ENCODE results near the gene MTG2. TPM values are rescaled to one million over a fixed set of nuclear protein-coding genes. Genes with fewer than 3 reads are reported as not detected.

MTG2 gene
- total and polyA plus RNA-seq, 2 of the 13 experiments (the other 11 are each of a cell fraction or from before 2014, with no cell fraction given), result 20.4 to 37.8 TPM

DNA sequence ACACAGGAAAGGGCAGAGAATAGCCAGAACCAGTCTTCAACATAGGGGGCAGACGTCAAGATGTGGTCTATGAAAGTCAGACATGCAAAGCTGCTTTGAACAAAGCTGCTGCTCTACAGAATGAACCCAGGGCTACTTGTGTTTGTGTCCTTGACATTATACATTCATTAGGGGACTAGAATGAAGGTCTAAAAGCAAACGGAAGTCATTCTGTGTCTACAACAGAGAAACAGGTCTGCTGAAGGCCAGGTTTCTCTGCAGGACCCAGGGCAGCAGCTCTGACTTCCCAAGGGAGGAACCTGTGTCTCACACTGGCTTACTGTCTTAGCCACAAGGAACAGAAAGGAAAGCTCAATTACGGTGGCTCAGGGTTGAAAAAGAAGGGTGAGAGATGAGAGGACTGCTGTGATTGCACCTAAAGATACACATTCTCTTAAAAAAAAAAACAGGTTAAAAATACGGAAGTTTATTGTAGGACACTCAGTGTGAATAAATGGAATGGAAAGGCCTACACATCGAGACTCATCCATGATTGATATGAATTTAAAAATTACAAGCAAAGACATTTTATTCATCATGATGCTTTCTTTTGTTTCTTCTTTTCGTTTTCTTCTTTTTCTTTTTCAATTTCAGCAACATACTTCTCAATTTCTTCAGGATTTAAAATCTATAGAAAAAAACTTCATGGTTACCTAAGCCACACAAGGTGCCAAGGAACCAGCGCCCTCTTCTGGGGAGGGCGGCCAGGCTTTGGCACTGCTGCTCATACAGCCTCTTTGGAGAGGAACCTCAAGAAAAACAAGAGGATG lies 46.3 kb upstream of the MTG2 start (continued):
- TF ChIP-seq, protein P1, sequence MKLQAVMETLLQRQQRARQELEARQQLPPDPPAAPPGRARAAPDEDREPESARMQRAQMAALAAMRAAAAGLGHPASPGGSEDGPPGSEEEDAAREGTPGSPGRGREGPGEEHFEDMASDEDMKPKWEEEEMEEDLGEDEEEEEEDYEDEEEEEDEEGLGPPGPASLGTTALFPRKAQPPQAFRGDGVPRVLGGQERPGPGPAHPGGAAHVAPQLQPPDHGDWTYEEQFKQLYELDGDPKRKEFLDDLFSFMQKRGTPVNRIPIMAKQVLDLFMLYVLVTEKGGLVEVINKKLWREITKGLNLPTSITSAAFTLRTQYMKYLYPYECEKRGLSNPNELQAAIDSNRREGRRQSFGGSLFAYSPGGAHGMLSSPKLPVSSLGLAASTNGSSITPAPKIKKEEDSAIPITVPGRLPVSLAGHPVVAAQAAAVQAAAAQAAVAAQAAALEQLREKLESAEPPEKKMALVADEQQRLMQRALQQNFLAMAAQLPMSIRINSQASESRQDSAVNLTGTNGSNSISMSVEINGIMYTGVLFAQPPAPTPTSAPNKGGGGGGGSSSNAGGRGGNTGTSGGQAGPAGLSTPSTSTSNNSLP (IDR thresholded peaks at IDR 0.05; ENCODE audit: low read depth, low read length), result no peak
- no peak for TF ChIP-seq ZNF337 (CRISPR knock-in tag; IDR thresholded peaks at IDR 0.05; ENCODE audit: borderline replicate concordance, low read depth)
- TF ChIP-seq SMAD9 (CRISPR knock-in tag; IDR thresholded peaks at IDR 0.05), result no peak
- peak; percentile 37; the same call in 1 of the 2 replicates for TF ChIP-seq ZSCAN9 (CRISPR knock-in tag; IDR thresholded peaks at IDR 0.05; ENCODE audit: borderline replicate concordance)
- no peak for TF ChIP-seq CENPT (CRISPR knock-in tag; IDR thresholded peaks at IDR 0.05; ENCODE audit: low read depth)
- TF ChIP-seq CEBPG (CRISPR knock-in tag; IDR thresholded peaks at IDR 0.05), result peak; percentile 45; the same call in 1 of the 2 replicates
- TF ChIP-seq, protein P2, sequence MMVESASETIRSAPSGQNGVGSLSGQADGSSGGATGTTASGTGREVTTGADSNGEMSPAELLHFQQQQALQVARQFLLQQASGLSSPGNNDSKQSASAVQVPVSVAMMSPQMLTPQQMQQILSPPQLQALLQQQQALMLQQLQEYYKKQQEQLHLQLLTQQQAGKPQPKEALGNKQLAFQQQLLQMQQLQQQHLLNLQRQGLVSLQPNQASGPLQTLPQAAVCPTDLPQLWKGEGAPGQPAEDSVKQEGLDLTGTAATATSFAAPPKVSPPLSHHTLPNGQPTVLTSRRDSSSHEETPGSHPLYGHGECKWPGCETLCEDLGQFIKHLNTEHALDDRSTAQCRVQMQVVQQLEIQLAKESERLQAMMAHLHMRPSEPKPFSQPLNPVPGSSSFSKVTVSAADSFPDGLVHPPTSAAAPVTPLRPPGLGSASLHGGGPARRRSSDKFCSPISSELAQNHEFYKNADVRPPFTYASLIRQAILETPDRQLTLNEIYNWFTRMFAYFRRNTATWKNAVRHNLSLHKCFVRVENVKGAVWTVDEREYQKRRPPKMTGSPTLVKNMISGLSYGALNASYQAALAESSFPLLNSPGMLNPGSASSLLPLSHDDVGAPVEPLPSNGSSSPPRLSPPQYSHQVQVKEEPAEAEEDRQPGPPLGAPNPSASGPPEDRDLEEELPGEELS (CRISPR knock-in tag; IDR thresholded peaks at IDR 0.05), result no peak
- TF ChIP-seq FOXA3 (CRISPR knock-in tag; IDR thresholded peaks at IDR 0.05), result peak; percentile 27; the same call in 1 of the 2 replicates
- TF ChIP-seq ELF1 (CRISPR knock-in tag; IDR thresholded peaks at IDR 0.05), result 0 out of 2 replicates have a peak, but pooled peaks have one; percentile 10
- TF ChIP-seq MIXL1 (CRISPR knock-in tag; IDR thresholded peaks at IDR 0.05), result 0 out of 2 replicates have a peak, but pooled peaks have one; percentile 46
- no peak for TF ChIP-seq ZNF839 (CRISPR knock-in tag; IDR thresholded peaks at IDR 0.05; ENCODE audit: borderline replicate concordance)
- TF ChIP-seq ZNF24 (IDR thresholded peaks at IDR 0.05), result no peak
- TF ChIP-seq, protein P3, sequence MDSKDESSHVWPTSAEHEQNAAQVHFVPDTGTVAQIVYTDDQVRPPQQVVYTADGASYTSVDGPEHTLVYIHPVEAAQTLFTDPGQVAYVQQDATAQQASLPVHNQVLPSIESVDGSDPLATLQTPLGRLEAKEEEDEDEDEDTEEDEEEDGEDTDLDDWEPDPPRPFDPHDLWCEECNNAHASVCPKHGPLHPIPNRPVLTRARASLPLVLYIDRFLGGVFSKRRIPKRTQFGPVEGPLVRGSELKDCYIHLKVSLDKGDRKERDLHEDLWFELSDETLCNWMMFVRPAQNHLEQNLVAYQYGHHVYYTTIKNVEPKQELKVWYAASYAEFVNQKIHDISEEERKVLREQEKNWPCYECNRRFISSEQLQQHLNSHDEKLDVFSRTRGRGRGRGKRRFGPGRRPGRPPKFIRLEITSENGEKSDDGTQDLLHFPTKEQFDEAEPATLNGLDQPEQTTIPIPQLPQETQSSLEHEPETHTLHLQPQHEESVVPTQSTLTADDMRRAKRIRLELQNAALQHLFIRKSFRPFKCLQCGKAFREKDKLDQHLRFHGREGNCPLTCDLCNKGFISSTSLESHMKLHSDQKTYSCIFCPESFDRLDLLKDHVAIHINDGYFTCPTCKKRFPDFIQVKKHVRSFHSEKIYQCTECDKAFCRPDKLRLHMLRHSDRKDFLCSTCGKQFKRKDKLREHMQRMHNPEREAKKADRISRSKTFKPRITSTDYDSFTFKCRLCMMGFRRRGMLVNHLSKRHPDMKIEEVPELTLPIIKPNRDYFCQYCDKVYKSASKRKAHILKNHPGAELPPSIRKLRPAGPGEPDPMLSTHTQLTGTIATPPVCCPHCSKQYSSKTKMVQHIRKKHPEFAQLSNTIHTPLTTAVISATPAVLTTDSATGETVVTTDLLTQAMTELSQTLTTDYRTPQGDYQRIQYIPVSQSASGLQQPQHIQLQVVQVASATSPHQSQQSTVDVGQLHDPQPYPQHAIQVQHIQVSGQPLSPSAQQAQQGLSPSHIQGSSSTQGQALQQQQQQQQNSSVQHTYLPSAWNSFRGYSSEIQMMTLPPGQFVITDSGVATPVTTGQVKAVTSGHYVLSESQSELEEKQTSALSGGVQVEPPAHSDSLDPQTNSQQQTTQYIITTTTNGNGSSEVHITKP (CRISPR knock-in tag; IDR thresholded peaks at IDR 0.05; ENCODE audit: low read depth), result peak; percentile 59; the same call in 1 of the 2 replicates
- peak; percentile 49; the same call in 1 of the 2 replicates for TF ChIP-seq CBX5 (CRISPR knock-in tag; IDR thresholded peaks at IDR 0.05; ENCODE audit: borderline replicate concordance)
- TF ChIP-seq, protein P4, sequence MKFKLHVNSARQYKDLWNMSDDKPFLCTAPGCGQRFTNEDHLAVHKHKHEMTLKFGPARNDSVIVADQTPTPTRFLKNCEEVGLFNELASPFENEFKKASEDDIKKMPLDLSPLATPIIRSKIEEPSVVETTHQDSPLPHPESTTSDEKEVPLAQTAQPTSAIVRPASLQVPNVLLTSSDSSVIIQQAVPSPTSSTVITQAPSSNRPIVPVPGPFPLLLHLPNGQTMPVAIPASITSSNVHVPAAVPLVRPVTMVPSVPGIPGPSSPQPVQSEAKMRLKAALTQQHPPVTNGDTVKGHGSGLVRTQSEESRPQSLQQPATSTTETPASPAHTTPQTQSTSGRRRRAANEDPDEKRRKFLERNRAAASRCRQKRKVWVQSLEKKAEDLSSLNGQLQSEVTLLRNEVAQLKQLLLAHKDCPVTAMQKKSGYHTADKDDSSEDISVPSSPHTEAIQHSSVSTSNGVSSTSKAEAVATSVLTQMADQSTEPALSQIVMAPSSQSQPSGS (CRISPR knock-in tag; IDR thresholded peaks at IDR 0.05), result peak; percentile 30; the same call in 1 of the 2 replicates

Measured in HepG2 (cell line).